GM18519 (cell line): Measurements from ENCODE around the gene MAGI2.

ENCODE experiments used
- ATAC-seq: cut with Tn5 transposase; IDR thresholded peaks from one replicate; pipeline ENCODE4 v1.9.1; 2021; ENCODE audit warnings: mild to moderate bottlenecking, moderate library complexity; ENCODE audit not compliant: unreplicated experiment, low FRiP score

The MAGI2 gene

DNA sequence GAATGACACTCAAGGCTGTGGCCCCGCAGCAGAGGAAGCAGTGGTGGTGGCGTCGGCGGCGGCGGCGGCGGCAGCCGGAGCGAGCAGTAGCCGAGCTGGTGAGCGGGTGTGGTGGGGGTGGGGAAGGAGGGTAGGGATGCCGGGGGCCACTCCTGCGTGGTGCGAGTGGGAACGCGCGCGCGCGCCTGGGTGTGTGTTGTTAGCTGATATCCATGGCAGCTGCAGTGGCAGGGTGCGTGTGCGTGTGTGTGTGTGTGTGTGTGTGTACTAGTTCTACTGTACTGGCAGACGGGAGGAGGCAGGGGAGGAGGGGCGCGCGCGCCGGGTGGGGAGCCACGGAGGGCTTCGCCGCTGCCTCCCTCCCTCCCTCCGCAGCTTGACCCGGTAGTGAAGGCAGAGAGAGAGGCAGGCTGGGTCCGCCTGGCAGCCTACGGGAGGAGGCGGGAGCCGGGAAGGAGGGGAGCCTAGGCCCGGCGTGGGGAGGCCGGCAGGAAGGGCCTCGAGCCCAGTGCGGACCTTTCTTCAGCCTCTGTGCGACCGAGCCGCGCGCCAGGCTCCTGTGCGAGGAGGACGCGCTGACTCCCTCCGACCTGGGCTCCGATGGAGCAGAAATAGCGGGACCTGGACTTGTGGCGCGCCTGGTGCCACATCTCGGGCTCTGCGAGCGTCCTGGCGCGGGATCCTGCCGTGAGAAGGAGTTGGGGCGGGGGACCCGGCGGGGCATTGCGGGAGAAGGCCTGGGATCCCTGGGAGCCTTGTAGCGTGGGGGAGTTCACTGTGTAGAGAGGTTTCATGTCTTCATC is at the start of gene MAGI2:
MAGI2 (minus strand) TSS at position 110 of the 803 bp plus-strand sequence. CDS start 347 bp downstream, outside the sequence.
- ATAC-seq: no peak

DNA sequence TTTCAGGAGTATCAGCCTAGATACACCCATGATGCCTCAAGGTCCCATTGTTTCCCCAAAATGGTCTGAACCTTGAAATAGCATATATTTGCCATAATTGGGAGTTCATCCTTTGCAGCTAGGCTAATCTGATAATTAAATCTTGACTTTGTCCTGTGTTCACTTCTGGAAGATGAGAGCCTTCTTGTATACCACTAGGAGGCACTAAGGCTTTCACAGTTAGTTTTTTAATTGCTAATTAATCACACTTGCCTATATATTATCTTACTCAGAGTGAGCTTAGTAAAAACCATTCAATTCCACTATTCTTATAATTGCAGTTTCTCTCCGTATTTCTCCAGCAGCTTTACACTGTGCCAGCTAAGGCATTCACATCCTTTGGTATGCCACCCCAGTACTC is 48.7 kb upstream of the MAGI2 start:
- no peak for ATAC-seq

- no peak for ATAC-seq
Observed at GRCh38 chr7:79500759-79501158, 47.3 kb upstream of the MAGI2 start.

DNA sequence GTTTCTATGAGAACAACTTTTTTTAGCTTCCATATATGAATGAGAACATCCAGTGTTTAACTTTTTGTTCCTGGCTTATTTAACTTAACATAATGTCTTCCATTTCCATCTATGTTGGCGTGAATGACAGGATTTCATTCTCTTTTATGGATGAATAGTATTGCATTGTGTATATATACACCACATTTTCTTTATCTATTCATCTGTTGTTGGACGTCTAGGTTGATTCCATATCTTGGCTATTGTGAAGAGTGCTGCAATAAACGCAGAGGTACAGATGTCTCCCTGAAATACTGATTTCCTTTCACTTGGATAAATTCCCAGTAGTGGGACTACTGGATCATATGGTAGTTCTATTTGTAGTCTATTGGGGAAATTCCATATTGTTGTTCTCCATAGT is 44.3 kb upstream of the MAGI2 start:
- no peak for ATAC-seq

GRCh38 chr7:79495544-79496272 is 42.2 kb upstream of the MAGI2 start:
- no peak for ATAC-seq

- no peak for ATAC-seq
Observed at GRCh38 chr7:79494046-79494445, 40.6 kb upstream of the MAGI2 start.

DNA sequence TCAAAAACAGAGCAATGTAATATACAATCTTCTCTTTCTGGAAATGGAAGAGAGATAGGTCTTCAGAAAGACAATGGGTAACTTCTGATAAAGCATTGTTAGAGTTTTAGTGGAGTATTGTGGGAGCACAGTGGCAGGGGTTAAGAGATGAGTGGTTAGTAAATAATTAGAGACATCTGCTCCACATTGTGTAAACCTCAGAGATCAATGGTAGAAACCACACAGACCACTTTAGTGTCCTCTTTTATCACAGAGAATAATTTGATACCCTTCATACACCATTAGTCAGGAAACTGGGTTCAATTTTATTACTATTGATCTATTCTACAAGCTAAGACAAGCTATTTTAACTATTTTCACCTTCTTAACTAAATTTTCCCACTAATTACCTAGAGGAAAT is 35.9 kb upstream of the MAGI2 start:
- ATAC-seq: no peak

DNA sequence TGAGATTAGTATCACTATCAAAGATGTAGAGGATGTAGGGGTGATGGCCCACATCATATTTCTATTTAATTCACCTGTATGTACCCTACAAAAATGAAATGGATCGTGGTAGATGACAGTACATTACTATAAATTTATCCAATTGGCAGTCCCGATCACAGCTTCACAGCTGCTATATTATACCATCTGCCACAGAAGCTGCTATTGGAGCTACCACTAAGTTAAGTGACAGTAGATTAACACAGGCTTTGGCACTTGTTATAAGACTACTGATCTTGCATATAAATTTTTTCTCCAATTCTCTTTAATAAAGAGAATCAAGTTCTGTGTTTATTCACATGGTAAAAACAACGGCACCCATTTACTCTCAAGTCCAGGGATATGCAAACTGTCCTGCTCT is 24.9 kb upstream of the MAGI2 start:
- ATAC-seq: no peak

DNA sequence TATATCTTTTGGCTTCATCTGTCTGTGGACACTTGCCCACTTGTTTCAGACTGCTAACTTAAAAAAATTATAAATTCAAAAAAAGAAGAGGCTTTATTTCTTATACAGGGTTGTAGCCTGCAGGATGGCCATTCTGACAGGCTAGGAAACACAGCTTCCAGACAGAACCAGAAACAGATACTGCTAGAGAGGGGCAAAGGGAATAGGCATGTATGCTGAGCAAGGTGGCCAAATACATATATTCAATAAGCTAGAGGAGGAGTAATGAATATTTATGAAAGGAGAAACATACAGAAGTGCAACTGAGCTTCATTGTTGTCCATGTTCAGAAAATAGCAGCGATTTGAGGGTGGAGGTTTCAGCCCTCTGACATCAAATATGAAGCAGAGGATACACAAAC is 22.0 kb upstream of the MAGI2 start:
- ATAC-seq: no peak

- no peak for ATAC-seq
Observed at GRCh38 chr7:79471699-79472098, 18.2 kb upstream of the MAGI2 start.

- no peak for ATAC-seq
Observed at GRCh38 chr7:79471283-79471682, 17.8 kb upstream of the MAGI2 start.

DNA sequence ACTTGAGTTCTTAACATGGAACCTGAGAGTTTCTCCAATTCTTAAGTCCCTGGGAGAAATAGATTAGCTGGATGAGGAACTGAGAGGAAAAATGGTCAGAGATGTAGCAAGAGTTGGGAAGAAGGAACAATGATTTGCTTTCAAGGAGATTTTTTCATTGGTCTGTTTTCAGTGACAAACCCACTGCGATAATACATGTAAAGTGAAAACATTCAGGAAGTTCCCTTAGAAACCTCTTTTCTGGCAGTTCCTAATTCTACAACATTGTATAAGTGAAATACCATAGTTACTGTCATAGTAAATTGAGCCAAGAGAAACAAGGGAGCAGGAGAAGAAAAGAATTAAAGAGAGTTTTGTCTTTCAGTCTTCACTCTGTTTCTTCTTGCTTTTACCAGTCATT is 12.1 kb upstream of the MAGI2 start:
- no peak for ATAC-seq

GRCh38 chr7:79464051-79464450 is 10.6 kb upstream of the MAGI2 start:
- no peak for ATAC-seq

GRCh38 chr7:79462390-79462789 is 8.9 kb upstream of the MAGI2 start:
- no peak for ATAC-seq

DNA sequence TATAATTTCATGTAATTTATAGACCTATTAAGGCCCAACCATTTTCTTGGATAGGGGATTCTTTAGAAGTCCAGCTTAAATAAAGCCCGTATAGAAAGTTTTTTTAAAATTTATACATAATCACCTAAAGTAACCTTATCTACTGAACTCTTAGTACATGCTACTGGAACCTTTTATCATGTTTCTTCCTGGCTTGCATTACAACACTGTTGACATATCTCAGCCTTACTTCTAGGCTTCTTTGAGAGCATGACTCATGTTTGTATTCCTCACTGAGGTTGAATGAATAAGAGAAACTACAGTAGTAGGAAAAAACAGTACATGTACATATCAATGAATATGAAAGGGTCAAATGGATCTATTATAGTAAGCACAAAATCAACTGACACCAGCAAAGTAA is 8.2 kb upstream of the MAGI2 start:
- no peak for ATAC-seq

DNA sequence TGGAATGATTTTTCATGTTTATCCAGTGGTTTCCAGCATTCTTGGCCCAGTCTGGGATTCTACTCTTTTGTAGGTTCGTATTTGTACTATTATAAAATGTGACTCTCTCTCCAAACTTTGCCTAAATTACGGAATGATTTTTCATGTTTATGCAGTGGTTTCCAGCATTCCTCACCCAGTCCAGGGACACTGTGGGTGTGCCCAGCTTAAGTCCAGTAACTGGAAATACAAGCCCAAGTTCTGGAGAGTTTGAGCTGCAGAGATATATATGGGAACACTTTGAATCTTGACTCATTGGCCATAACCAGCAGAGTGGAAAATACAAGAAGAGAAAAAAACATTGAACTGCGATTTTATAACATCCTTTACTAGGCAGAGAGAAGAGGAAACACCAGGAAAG is 5.9 kb upstream of the MAGI2 start:
- ATAC-seq: no peak

GRCh38 chr7:79458796-79459195 is 5.3 kb upstream of the MAGI2 start:
- ATAC-seq: no peak

DNA sequence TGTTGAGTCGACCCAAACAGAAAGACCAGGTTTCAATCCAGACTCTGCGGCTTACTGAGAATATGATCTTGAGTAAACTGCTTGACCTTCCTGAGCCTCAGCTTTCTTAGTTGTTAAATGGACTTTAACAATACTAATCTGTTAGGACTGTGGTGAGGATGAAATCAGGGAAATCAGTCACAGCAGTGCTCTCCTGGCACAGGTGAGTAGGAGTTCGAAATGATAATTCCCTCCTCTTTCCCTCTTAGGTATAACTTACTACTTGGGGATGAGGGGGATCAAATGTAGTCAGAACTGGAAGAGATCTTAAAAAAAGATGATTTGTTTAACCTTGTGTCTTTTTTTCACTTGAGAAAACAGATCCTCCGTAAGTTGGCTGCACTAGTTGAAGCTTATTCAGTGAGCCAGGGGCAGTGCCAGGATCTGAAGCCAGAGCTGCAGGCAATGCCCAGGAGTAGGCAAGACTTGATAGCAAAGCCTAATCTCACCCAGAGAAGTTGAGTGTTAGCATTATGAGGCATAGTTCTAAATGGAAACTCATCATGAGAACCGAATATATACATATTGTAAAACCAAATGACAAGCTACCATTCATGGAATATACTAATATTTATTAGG is 1.8 kb upstream of the MAGI2 start:
- ATAC-seq: no peak

- no peak for ATAC-seq
Observed at GRCh38 chr7:79454361-79454960, 994 bp upstream of the MAGI2 start.

- ATAC-seq: no peak
Observed at GRCh38 chr7:79453266-79453557, 255 bp downstream of the MAGI2 start.

DNA sequence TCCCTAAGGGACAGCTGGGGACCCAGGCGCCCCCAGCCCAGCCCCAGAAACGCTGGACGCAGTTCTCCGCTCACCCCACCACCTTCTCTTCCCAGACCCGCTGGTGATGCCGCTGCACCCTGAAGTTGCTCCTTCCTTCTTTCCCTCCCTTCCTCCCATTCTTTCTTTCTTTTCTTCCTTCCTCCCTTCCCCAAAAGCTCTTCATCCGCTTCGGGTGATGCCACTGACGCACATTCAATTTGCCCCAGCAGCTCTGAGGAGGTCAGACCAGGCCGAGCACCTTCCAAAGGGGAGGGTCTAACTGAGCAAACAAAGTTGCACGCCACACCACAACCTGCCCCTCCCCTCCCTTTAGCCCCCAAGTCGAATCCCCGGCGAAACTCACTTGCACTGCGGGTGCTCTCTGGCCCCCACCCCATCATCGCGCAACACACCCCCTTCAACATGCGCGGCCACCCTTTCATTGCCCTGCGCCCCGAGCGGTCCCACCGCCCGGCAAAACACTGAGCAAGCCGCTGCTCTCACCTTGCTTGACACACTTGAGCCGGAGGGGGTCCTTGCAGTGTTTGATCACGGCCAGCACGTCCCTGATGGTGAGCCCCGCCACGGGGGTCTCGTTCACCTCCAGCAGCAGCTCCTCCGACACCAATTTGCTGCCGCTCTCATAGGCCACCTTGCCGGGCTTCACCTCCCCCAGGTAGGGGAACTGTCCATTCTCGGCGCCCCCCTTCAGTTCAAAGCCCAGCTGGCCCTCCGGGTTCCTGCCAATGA is 787 bp downstream of the MAGI2 start:
- no peak for ATAC-seq
